ENCODE data around the gene LHFPL3.

The LHFPL3 gene

GRCh38 chr7:104775531-104775930 is 447.1 kb downstream of the LHFPL3 start:
- Histone ChIP-seq H3K27ac (ENCODE audit: low read depth, low read length) (no peak overlapping the region), H2AFZ (ENCODE audit: insufficient read depth, low read length, poor library complexity) (no peak overlapping the region), H3K23ac (ENCODE audit: low read length) (no peak overlapping the region), H2BK5ac (ENCODE audit: low read depth, low read length, poor library complexity) (no peak overlapping the region), H3K9ac (ENCODE audit: low read length) (no peak overlapping the region), H3K36me3 (ENCODE audit: control insufficient read depth in 1 of 2, insufficient read depth in 2 of 2, low read length in 2 of 2) (no peaks in the 10 kb centered on the region), H2BK120ac (ENCODE audit: insufficient read depth, low read length, poor library complexity) (no peak overlapping the region), H3K27me3 (ENCODE audit: insufficient read depth, low read length) (no peaks in the 10 kb centered on the region), H3K18ac (ENCODE audit: low read length) (no peak overlapping the region), H2BK12ac (ENCODE audit: low read length) (no peak overlapping the region), H3K14ac (ENCODE audit: low read length) (no peak overlapping the region), H4K12ac (ENCODE audit: low read depth, low read length) (no peak overlapping the region), H3K4me3 (ENCODE audit: low read depth, low read length) (no peak overlapping the region), H3K79me2 (ENCODE audit: control insufficient read depth, insufficient read depth, low read length, poor library complexity) (no peaks in the 10 kb centered on the region), H3K4ac (ENCODE audit: low read depth, low read length) (no peak overlapping the region), H2AK5ac (ENCODE audit: low read length) (no peak overlapping the region), H3K4me1 (ENCODE audit: control insufficient read depth in 1 of 2, insufficient read depth in 2 of 2, low read length in 2 of 2) (no peaks in the 10 kb centered on the region), H3K9me3 (ENCODE audit: insufficient read depth, low read depth, low read length) (no peaks in the 10 kb centered on the region), H4K8ac (ENCODE audit: low read depth, low read length) (no peak overlapping the region), H3K4me2 (ENCODE audit: low read length) (no peak overlapping the region), H3K79me1 (ENCODE audit: low read length) (no peaks in the 10 kb centered on the region), H4K91ac (ENCODE audit: low read depth, low read length) (no peak overlapping the region)
- no peak for DNase-seq

GRCh38 chr7:104777301-104777800 is 448.9 kb downstream of the LHFPL3 start:
- Histone ChIP-seq H3K27me3 (ENCODE audit: insufficient read depth, low read length) (no peaks in the 10 kb centered on the region), H3K9me3 (ENCODE audit: insufficient read depth, low read depth, low read length) (no peaks in the 10 kb centered on the region), H3K4me1 (ENCODE audit: control insufficient read depth in 1 of 2, insufficient read depth in 2 of 2, low read length in 2 of 2) (no peaks in the 10 kb centered on the region), H2AFZ (ENCODE audit: insufficient read depth, low read length, poor library complexity) (no peak overlapping the region), H3K4ac (ENCODE audit: low read depth, low read length) (no peak overlapping the region), H3K4me3 (ENCODE audit: low read depth, low read length) (no peak overlapping the region), H4K8ac (ENCODE audit: low read depth, low read length) (no peak overlapping the region), H3K79me1 (ENCODE audit: low read length) (no peaks in the 10 kb centered on the region), H3K23ac (ENCODE audit: low read length) (no peak overlapping the region), H3K9ac (ENCODE audit: low read length) (no peak overlapping the region), H3K36me3 (ENCODE audit: control insufficient read depth in 1 of 2, insufficient read depth in 2 of 2, low read length in 2 of 2) (no peaks in the 10 kb centered on the region), H3K4me2 (ENCODE audit: low read length) (no peak overlapping the region), H4K12ac (ENCODE audit: low read depth, low read length) (no peak overlapping the region), H2BK120ac (ENCODE audit: insufficient read depth, low read length, poor library complexity) (no peak overlapping the region), H3K27ac (ENCODE audit: low read depth, low read length) (no peak overlapping the region), H2AK5ac (ENCODE audit: low read length) (no peak overlapping the region), H2BK5ac (ENCODE audit: low read depth, low read length, poor library complexity) (no peak overlapping the region), H3K18ac (ENCODE audit: low read length) (no peak overlapping the region), H4K91ac (ENCODE audit: low read depth, low read length) (no peak overlapping the region), H3K79me2 (ENCODE audit: control insufficient read depth, insufficient read depth, low read length, poor library complexity) (no peaks in the 10 kb centered on the region), H2BK12ac (ENCODE audit: low read length) (no peak overlapping the region), H3K14ac (ENCODE audit: low read length) (no peak overlapping the region)
- no peak for DNase-seq
- no CpG with 5 or more reads among the region's 3 CpGs for WGBS (ENCODE audit: extremely low coverage, insufficient coverage, insufficient read length)

GRCh38 chr7:104779888-104780287 is 451.5 kb downstream of the LHFPL3 start:
- WGBS (ENCODE audit: extremely low coverage, insufficient coverage, insufficient read length) = no CpG with 5 or more reads among the region's 2 CpGs
- no peak overlapping the region for H3K4ac ChIP-seq (ENCODE audit: low read depth, low read length)

GRCh38 chr7:104784686-104785085 is 456.3 kb downstream of the LHFPL3 start:
- H3K4me1 ChIP-seq (ENCODE audit: control insufficient read depth in 1 of 2, insufficient read depth in 2 of 2, low read length in 2 of 2) = no peaks in the 10 kb centered on the region
- H2AFZ ChIP-seq (ENCODE audit: insufficient read depth, low read length, poor library complexity) = no peak overlapping the region
- no peak overlapping the region for H2BK120ac ChIP-seq (ENCODE audit: insufficient read depth, low read length, poor library complexity)
- H3K18ac ChIP-seq (ENCODE audit: low read length) = no peak overlapping the region
- no peak for DNase-seq
- no peaks in the 10 kb centered on the region for H3K79me1 ChIP-seq (ENCODE audit: low read length)
- no peak overlapping the region for H3K27ac ChIP-seq (ENCODE audit: low read depth, low read length)
- no peak overlapping the region for H3K9ac ChIP-seq (ENCODE audit: low read length)
- H3K4me2 ChIP-seq (ENCODE audit: low read length) = no peak overlapping the region
- no peak overlapping the region for H4K8ac ChIP-seq (ENCODE audit: low read depth, low read length)
- no peak overlapping the region for H3K4me3 ChIP-seq (ENCODE audit: low read depth, low read length)
- H2AK5ac ChIP-seq (ENCODE audit: low read length) = no peak overlapping the region
- no peak overlapping the region for H3K23ac ChIP-seq (ENCODE audit: low read length)
- no peak overlapping the region for H4K91ac ChIP-seq (ENCODE audit: low read depth, low read length)
- no peaks in the 10 kb centered on the region for H3K79me2 ChIP-seq (ENCODE audit: control insufficient read depth, insufficient read depth, low read length, poor library complexity)
- H4K12ac ChIP-seq (ENCODE audit: low read depth, low read length) = no peak overlapping the region
- H3K9me3 ChIP-seq (ENCODE audit: insufficient read depth, low read depth, low read length) = no peaks in the 10 kb centered on the region
- no peaks in the 10 kb centered on the region for H3K27me3 ChIP-seq (ENCODE audit: insufficient read depth, low read length)
- H3K36me3 ChIP-seq (ENCODE audit: control insufficient read depth in 1 of 2, insufficient read depth in 2 of 2, low read length in 2 of 2) = no peaks in the 10 kb centered on the region
- H3K14ac ChIP-seq (ENCODE audit: low read length) = no peak overlapping the region
- no peak overlapping the region for H3K4ac ChIP-seq (ENCODE audit: low read depth, low read length)
- H2BK5ac ChIP-seq (ENCODE audit: low read depth, low read length, poor library complexity) = no peak overlapping the region
- H2BK12ac ChIP-seq (ENCODE audit: low read length) = no peak overlapping the region

More at GRCh38 chr7:104779888-104780287, 451.5 kb downstream of the LHFPL3 start:
- Histone ChIP-seq H3K14ac (ENCODE audit: low read length) (no peak overlapping the region), H2AFZ (ENCODE audit: insufficient read depth, low read length, poor library complexity) (no peak overlapping the region), H3K9ac (ENCODE audit: low read length) (no peak overlapping the region), H2BK12ac (ENCODE audit: low read length) (no peak overlapping the region), H2BK120ac (ENCODE audit: insufficient read depth, low read length, poor library complexity) (no peak overlapping the region), H3K36me3 (ENCODE audit: control insufficient read depth in 1 of 2, insufficient read depth in 2 of 2, low read length in 2 of 2) (no peaks in the 10 kb centered on the region), H3K4me3 (ENCODE audit: low read depth, low read length) (no peak overlapping the region), H4K12ac (ENCODE audit: low read depth, low read length) (no peak overlapping the region), H3K23ac (ENCODE audit: low read length) (no peak overlapping the region), H3K18ac (ENCODE audit: low read length) (no peak overlapping the region), H3K79me2 (ENCODE audit: control insufficient read depth, insufficient read depth, low read length, poor library complexity) (no peaks in the 10 kb centered on the region), H4K8ac (ENCODE audit: low read depth, low read length) (no peak overlapping the region), H3K79me1 (ENCODE audit: low read length) (no peaks in the 10 kb centered on the region), H3K9me3 (ENCODE audit: insufficient read depth, low read depth, low read length) (no peaks in the 10 kb centered on the region), H3K27me3 (ENCODE audit: insufficient read depth, low read length) (no peaks in the 10 kb centered on the region), H2BK5ac (ENCODE audit: low read depth, low read length, poor library complexity) (no peak overlapping the region), H3K4me2 (ENCODE audit: low read length) (no peak overlapping the region), H3K27ac (ENCODE audit: low read depth, low read length) (no peak overlapping the region), H2AK5ac (ENCODE audit: low read length) (no peak overlapping the region), H3K4me1 (ENCODE audit: control insufficient read depth in 1 of 2, insufficient read depth in 2 of 2, low read length in 2 of 2) (no peaks in the 10 kb centered on the region), H4K91ac (ENCODE audit: low read depth, low read length) (no peak overlapping the region)
- DNase-seq = no peak

All from trophoblast cell (in vitro differentiated cells and primary cell).